H9 (cell line): ENCODE results near the gene SBK2. TPM values are rescaled to one million over a fixed set of nuclear protein-coding genes. Genes with fewer than 3 reads are reported as not detected.

Experiments
- DNase-seq: peaks from one replicate; pipeline ENCODE4 v3.0.0-alpha.2; 2017
- H2AFZ ChIP-seq: one replicate; pipeline ENCODE4 v1.6.1; 2013; ENCODE audit warnings: mild to moderate bottlenecking, low read length, control low read depth, moderate library complexity
- H2AK5ac ChIP-seq: 2 replicates; pipeline ENCODE4 v1.6.1; 2013; ENCODE audit warnings: low read length, control low read depth, mixed read lengths; ENCODE audit not compliant: insufficient read length
- H2BK120ac ChIP-seq: one replicate; pipeline ENCODE4 v1.6.1; 2013; ENCODE audit warnings: low read depth, mild to moderate bottlenecking, low read length, control low read depth, inconsistent platforms; ENCODE audit not compliant: poor library complexity, severe bottlenecking
- H2BK12ac ChIP-seq: 2 replicates; pipeline ENCODE4 v1.6.1; 2013; ENCODE audit warnings: low read length, control low read depth, mixed read lengths, low read depth; ENCODE audit not compliant: insufficient read length
- H2BK15ac ChIP-seq: 2 replicates; pipeline ENCODE4 v1.6.1; 2013; ENCODE audit warnings: low read depth, low read length, control low read depth
- H2BK20ac ChIP-seq: one replicate; pipeline ENCODE4 v1.6.1; 2013; ENCODE audit warnings: low read depth, mild to moderate bottlenecking, low read length, control low read depth, inconsistent platforms; ENCODE audit not compliant: poor library complexity, severe bottlenecking
- H2BK5ac ChIP-seq: 2 replicates; pipeline ENCODE4 v1.6.1; 2013; ENCODE audit warnings: low read length, control low read depth, mixed read lengths; ENCODE audit not compliant: insufficient read length
- H3K14ac ChIP-seq: 2 replicates; pipeline ENCODE4 v1.6.1; 2013; ENCODE audit warnings: low read length, control low read depth; ENCODE audit not compliant: insufficient read depth
- H3K18ac ChIP-seq: 2 replicates; pipeline ENCODE4 v1.6.1; 2013; ENCODE audit warnings: low read depth, mild to moderate bottlenecking, mixed read lengths, low read length, control low read depth; ENCODE audit not compliant: insufficient read length
- H3K23ac ChIP-seq: 2 replicates; pipeline ENCODE4 v1.6.1; 2013; ENCODE audit warnings: low read length, control low read depth, mixed read lengths, low read depth; ENCODE audit not compliant: insufficient read length
- H3K23me2 ChIP-seq: 2 replicates; pipeline ENCODE4 v1.6.1; 2013; ENCODE audit warnings: low read depth, mild to moderate bottlenecking, mixed read lengths, low read length, control low read depth; ENCODE audit not compliant: insufficient read length, poor library complexity, severe bottlenecking
- H3K27ac ChIP-seq: 2 replicates; pipeline ENCODE4 v1.5.1; 2013; ENCODE audit warnings: low read length, control low read depth, mixed read lengths, low read depth; ENCODE audit not compliant: insufficient read length
- H3K27me3 ChIP-seq: 2 replicates; pipeline ENCODE4 v1.6.1; 2013; ENCODE audit warnings: low read length, control low read depth, inconsistent platforms; ENCODE audit not compliant: insufficient read depth
- H3K4ac ChIP-seq: 2 replicates; pipeline ENCODE4 v1.6.1; 2013; ENCODE audit warnings: low read depth, mild to moderate bottlenecking, control low read depth, inconsistent platforms, low read length, moderate library complexity
- H3K4me1 ChIP-seq: 2 replicates; pipeline ENCODE4 v1.6.1; 2013; ENCODE audit warnings: low read length, control low read depth, inconsistent platforms; ENCODE audit not compliant: insufficient read depth
- H3K4me2 ChIP-seq: 2 replicates; pipeline ENCODE4 v1.6.1; 2013; ENCODE audit warnings: low read length, control low read depth, mixed read lengths; ENCODE audit not compliant: insufficient read length, insufficient read depth
- H3K56ac ChIP-seq: 2 replicates; pipeline ENCODE4 v1.6.1; 2013; ENCODE audit warnings: low read depth, mild to moderate bottlenecking, mixed read lengths, low read length, control low read depth; ENCODE audit not compliant: insufficient read length
- H3K79me1 ChIP-seq: 2 replicates; pipeline ENCODE4 v1.6.1; 2013; ENCODE audit warnings: low read depth, mild to moderate bottlenecking, moderate library complexity, low read length, control low read depth, inconsistent platforms; ENCODE audit not compliant: insufficient read depth, poor library complexity, severe bottlenecking
- H3K79me2 ChIP-seq: 2 replicates; pipeline ENCODE4 v1.6.1; 2013; ENCODE audit warnings: low read length, control low read depth, inconsistent platforms; ENCODE audit not compliant: insufficient read depth
- H3K9ac ChIP-seq: 2 replicates; pipeline ENCODE4 v1.6.1; 2013; ENCODE audit warnings: low read length, control low read depth, mixed read lengths; ENCODE audit not compliant: insufficient read length; ENCODE audit errors: extremely low read depth
- H3K9me3 ChIP-seq: one replicate; pipeline ENCODE4 v1.6.1; 2013; ENCODE audit warnings: low read depth, low read length, inconsistent platforms; ENCODE audit not compliant: control insufficient read depth
- H3T11ph ChIP-seq: one replicate; pipeline ENCODE4 v1.6.1; 2013; ENCODE audit warnings: mild to moderate bottlenecking, low read length, control low read depth, inconsistent platforms
- H4K20me1 ChIP-seq: one replicate; pipeline ENCODE4 v1.6.1; 2013; ENCODE audit not compliant: control insufficient read depth, insufficient read length, insufficient read depth
- H4K5ac ChIP-seq: 2 replicates; pipeline ENCODE4 v1.6.1; 2013; ENCODE audit warnings: low read depth, mild to moderate bottlenecking, mixed read lengths, low read length, control low read depth; ENCODE audit not compliant: insufficient read length
- H4K8ac ChIP-seq: replicated peaks from 2 replicates; pipeline ENCODE4 v1.6.1; 2013; ENCODE audit warnings: low read length, control low read depth, mixed read lengths, low read depth; ENCODE audit not compliant: insufficient read length
- H4K91ac ChIP-seq: 2 replicates; pipeline ENCODE4 v1.6.1; 2013; ENCODE audit warnings: low read depth, mild to moderate bottlenecking, moderate library complexity, mixed read lengths, low read length, control low read depth; ENCODE audit not compliant: insufficient read length
- H3K27ac Mint-ChIP-seq, 3 experiments: 2 replicates in 2 of 3; 3 replicates in 1 of 3; pipeline ENCODE4 v1.8.0; 2020 to 2021; ENCODE audit warnings: mixed read lengths in 3 of 3, mild to moderate bottlenecking in 1 of 3, moderate library complexity in 1 of 3
- H3K27me3 Mint-ChIP-seq: 2 replicates; pipeline ENCODE4 v1.8.0; 2021; ENCODE audit warnings: low read depth, mild to moderate bottlenecking, moderate library complexity, mixed read lengths
- H3K36me3 Mint-ChIP-seq, 3 experiments: 2 replicates in 2 of 3; 3 replicates in 1 of 3; pipeline ENCODE4 v1.8.0; 2020 to 2021; ENCODE audit warnings: low read depth in 3 of 3, mixed read lengths in 3 of 3; ENCODE audit not compliant: insufficient read depth in 1 of 3
- H3K4me1 Mint-ChIP-seq, 2 experiments: 2 replicates each; pipeline ENCODE4 v1.8.0; 2020; ENCODE audit warnings: mixed read lengths in 2 of 2
- H3K4me3 Mint-ChIP-seq, 2 experiments: 2 replicates in 1 of 2; 3 replicates in 1 of 2; pipeline ENCODE4 v1.8.0; 2020 to 2021; ENCODE audit warnings: mild to moderate bottlenecking in 2 of 2, mixed read lengths in 2 of 2, moderate library complexity in 1 of 2
- H3K9me3 Mint-ChIP-seq, 2 experiments: 2 replicates in 1 of 2; 3 replicates in 1 of 2; pipeline ENCODE4 v1.8.0; 2020; ENCODE audit warnings: mild to moderate bottlenecking in 2 of 2, mixed read lengths in 2 of 2, moderate library complexity in 1 of 2
- WGBS: extraction: QIAGEN DNeasy Blood & Tissue Kit; methylation state at CpG from one replicate; pipeline ENCODE4 v1.1.7; 2013; ENCODE audit warnings: missing lambda C conversion rate, low lambda C conversion rate, mixed read lengths; ENCODE audit not compliant: insufficient read length; ENCODE audit errors: extremely low coverage; 5-methylcytosine and 5-hydroxymethylcytosine counted together
- total RNA-seq: library from RNA; stranded (reverse); gene quantifications from 2 replicates; pipeline ENCODE4 v1.2.1, GENCODE V29; 2021
- TF ChIP-seq, protein P1 (sequence below): fragments of 200-600 bp; sonication (generic); conservative IDR thresholded peaks from 3 replicates; pipeline ENCODE4 v1.8.0; 2021; ENCODE audit warnings: antibody characterized with exemption, mild to moderate bottlenecking

Gene SBK2
- total RNA-seq, 1 experiment from 2014 or later = 2.8 TPM

DNA sequence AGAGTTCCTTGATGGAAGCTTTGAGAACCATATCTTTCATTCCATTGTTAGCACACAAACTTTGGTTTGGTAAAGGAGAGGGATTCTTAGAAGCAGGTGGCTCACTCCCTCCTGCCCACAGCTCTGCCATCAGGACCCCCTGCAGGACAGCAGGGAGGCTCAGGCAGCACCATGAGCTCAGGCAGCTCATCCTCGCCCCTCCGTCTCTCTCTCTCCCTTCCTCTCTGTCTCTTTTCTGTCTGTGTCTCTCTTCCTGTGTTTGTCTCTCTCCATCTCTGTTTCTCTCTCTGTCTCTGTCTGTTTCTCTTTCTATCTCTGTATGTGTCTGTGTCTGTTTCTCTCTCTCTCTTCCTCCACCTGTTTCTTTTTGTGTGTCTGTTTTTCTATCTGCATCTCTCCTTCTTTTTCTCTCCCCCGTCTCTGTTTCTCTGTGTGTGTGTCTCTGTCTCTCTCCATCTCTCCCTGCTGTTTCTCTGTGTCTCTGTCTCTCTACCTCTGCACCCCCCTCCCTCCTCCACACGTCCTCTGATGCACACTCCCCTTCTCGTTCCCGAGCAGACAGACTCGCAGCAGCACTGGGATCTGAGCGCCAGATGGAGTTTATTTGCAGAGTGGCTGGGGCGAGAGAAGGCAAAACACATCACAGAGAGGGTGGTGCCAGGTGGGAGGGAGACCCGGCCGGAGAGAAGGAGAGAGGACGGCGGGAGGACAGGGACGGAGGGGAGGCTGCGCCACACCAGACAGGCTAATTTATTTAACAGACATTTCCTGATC is 8.7 kb downstream of the SBK2 start:
- no peak overlapping the region for H3K14ac ChIP-seq
- no peaks in the 10 kb centered on the region for H3K79me1 ChIP-seq
- Mint-ChIP-seq H3K4me1 (no peaks in the 10 kb centered on the region; a peak in 1 of 4 replicates), H3K27ac (no peak overlapping the region), H3K4me3 (no peak overlapping the region), H3K9me3 (no peaks in the 10 kb centered on the region), H3K27me3 (peaks cover 4% of the 10 kb centered on the region; the same call in 1 of the 2 replicates), H3K36me3 (no peaks in the 10 kb centered on the region)
- no peaks in the 10 kb centered on the region for H3K27me3 ChIP-seq
- no peak overlapping the region for H2AK5ac ChIP-seq
- no peaks in the 10 kb centered on the region for H3K9me3 ChIP-seq
- WGBS = no CpG with 5 or more reads among the region's 15 CpGs
- no peak overlapping the region for H2BK12ac ChIP-seq
- H4K8ac ChIP-seq = no peak overlapping the region
- no peaks in the 10 kb centered on the region; the same call in 1 of the 2 replicates for H3K4me1 ChIP-seq
- no peaks in the 10 kb centered on the region for H3K79me2 ChIP-seq
- H2BK20ac ChIP-seq = no peak overlapping the region
- no peak overlapping the region for H4K5ac ChIP-seq
- H2BK120ac ChIP-seq = no peak overlapping the region
- no peak for DNase-seq
- H2BK15ac ChIP-seq = no peak overlapping the region
- no peak overlapping the region for H3K56ac ChIP-seq
- no peak overlapping the region for H3K23ac ChIP-seq
- H4K20me1 ChIP-seq = no peaks in the 10 kb centered on the region
- no peak overlapping the region for H2BK5ac ChIP-seq
- H3K4me2 ChIP-seq = no peak overlapping the region
- no peak overlapping the region for H3K27ac ChIP-seq
- H3K23me2 ChIP-seq = no peaks in the 10 kb centered on the region
- TF ChIP-seq, protein P1, sequence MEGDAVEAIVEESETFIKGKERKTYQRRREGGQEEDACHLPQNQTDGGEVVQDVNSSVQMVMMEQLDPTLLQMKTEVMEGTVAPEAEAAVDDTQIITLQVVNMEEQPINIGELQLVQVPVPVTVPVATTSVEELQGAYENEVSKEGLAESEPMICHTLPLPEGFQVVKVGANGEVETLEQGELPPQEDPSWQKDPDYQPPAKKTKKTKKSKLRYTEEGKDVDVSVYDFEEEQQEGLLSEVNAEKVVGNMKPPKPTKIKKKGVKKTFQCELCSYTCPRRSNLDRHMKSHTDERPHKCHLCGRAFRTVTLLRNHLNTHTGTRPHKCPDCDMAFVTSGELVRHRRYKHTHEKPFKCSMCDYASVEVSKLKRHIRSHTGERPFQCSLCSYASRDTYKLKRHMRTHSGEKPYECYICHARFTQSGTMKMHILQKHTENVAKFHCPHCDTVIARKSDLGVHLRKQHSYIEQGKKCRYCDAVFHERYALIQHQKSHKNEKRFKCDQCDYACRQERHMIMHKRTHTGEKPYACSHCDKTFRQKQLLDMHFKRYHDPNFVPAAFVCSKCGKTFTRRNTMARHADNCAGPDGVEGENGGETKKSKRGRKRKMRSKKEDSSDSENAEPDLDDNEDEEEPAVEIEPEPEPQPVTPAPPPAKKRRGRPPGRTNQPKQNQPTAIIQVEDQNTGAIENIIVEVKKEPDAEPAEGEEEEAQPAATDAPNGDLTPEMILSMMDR = no peak
- no peak overlapping the region for H3T11ph ChIP-seq
- H3K4ac ChIP-seq = no peak overlapping the region
- H3K18ac ChIP-seq = no peak overlapping the region
- H2AFZ ChIP-seq = no peak overlapping the region
- H4K91ac ChIP-seq = no peak overlapping the region
- H3K9ac ChIP-seq = no peak overlapping the region
